Central memory CD8-positive, alpha-beta T cell (primary cell): Measurements from ENCODE around the gene ACSM6.

Source experiments
- ATAC-seq: fragments of 150-1000 bp; cut with Tn5 transposase; replicated peaks from 2 replicates; pipeline ENCODE4 v1.10.0; 2022; ENCODE audit warnings: mild to moderate bottlenecking, moderate FRiP score, moderate number of reproducible peaks; ENCODE audit not compliant: poor library complexity, severe bottlenecking; ENCODE audit errors: extremely low read depth
- DNase-seq, 2 donors: peaks; one replicate each; pipeline ENCODE4 v3.0.0; 2021; ENCODE audit warnings: low spot score in 2 of 2
- H3K27ac Mint-ChIP-seq: one replicate; pipeline ENCODE4 v1.8.0; 2022; ENCODE audit warnings: low read depth, mild to moderate bottlenecking, moderate library complexity, mixed read lengths
- H3K27me3 Mint-ChIP-seq: one replicate; pipeline ENCODE4 v1.8.0; 2022; ENCODE audit warnings: mixed read lengths
- H3K36me3 Mint-ChIP-seq: one replicate; pipeline ENCODE4 v1.8.0; 2022; ENCODE audit warnings: mild to moderate bottlenecking, moderate library complexity, mixed read lengths; ENCODE audit not compliant: insufficient read depth
- H3K4me1 Mint-ChIP-seq: one replicate; pipeline ENCODE4 v1.8.0; 2022; ENCODE audit warnings: mixed read lengths
- H3K4me3 Mint-ChIP-seq: one replicate; pipeline ENCODE4 v1.8.0; 2022; ENCODE audit warnings: mild to moderate bottlenecking, moderate library complexity, mixed read lengths
- H3K9me3 Mint-ChIP-seq: one replicate; pipeline ENCODE4 v1.8.0; 2022; ENCODE audit warnings: mixed read lengths

Gene ACSM6

DNA sequence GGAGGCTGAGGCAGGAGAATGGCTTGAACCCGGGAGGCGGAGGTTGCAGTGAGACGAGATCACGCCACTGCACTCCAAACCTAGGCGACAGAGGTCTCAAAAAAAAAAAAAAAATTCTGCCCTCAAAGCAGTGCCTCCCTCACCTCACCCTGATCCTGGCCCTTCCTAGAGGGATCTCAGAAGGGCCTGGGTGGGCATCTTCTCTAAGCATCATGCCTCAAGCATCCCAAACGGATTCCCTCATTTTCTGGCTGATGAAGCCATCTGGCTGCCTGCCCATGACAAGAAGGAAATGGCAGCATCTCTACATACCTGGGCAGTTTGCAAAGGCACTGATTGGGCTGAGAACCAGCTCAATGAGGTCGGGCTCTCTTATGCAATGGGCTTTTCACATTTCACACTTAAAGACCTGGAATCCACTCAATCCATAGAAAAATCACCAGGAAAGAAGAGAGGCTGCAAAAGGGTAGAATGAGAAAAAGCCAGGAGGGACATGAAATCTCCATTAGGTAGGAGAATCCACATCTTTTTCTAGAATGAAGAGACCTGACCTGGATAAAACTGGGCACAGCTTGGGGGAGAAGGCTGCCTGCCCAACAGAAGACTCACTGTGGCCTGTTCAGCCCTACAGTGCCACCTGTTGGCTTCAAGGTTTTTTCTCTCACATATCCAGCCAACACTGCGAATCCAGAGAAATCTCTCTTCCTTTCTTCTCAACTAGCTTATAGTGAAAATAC is 48.7 kb downstream of the ACSM6 start:
- no peak for DNase-seq
- H3K9me3 Mint-ChIP-seq = no peaks in the 10 kb centered on the region
- no peaks in the 10 kb centered on the region for H3K27me3 Mint-ChIP-seq
- no peaks in the 10 kb centered on the region for H3K4me1 Mint-ChIP-seq
- H3K27ac Mint-ChIP-seq = no peak overlapping the region
- H3K4me3 Mint-ChIP-seq = no peak overlapping the region
- H3K36me3 Mint-ChIP-seq = peaks cover 5% of the 10 kb centered on the region
- no peak for ATAC-seq

DNA sequence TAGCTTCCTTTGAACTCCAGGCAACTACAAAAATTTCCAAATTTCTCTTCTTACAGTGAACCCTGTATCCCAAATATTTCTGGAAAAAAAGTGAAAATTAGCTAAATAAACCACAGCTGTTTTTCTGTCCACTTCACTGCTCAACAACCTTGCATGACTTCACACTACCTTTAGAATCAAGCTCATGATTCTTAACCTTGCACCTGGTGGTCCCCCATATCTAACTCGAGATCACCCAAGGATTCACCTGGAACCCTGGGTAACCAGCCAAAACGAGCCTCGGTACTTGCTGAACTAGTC is 49.2 kb downstream of the ACSM6 start:
- no peak overlapping the region for H3K27ac Mint-ChIP-seq
- H3K4me3 Mint-ChIP-seq = no peak overlapping the region
- no peaks in the 10 kb centered on the region for H3K4me1 Mint-ChIP-seq
- peaks cover 4% of the 10 kb centered on the region for H3K36me3 Mint-ChIP-seq
- H3K9me3 Mint-ChIP-seq = no peaks in the 10 kb centered on the region
- ATAC-seq = no peak
- no peak for DNase-seq
- H3K27me3 Mint-ChIP-seq = no peaks in the 10 kb centered on the region

DNA sequence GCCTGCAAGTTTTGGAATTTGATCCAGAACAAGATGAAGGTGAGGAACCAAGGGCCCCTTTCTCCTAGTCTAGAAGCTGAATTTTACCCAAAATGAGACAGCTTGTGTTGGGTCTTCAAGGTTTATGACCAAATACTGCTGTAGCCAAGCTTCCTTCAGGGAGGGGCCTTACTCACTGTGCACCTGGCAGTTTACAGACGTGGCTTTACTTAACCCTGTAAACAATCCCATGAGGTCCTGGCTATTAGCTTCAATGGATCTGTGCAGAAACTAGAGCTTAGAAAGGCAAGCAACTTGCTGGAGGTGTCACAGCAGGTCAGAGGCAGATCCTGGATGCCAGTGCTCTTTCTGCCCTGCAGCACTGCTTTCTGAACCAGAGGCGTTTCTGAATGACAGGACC is 50.1 kb downstream of the ACSM6 start:
- Mint-ChIP-seq H3K36me3 (no peaks in the 10 kb centered on the region), H3K4me1 (no peaks in the 10 kb centered on the region), H3K4me3 (no peak overlapping the region), H3K27me3 (no peaks in the 10 kb centered on the region), H3K9me3 (no peaks in the 10 kb centered on the region), H3K27ac (no peak overlapping the region)
- no peak for ATAC-seq
- DNase-seq = no peak

DNA sequence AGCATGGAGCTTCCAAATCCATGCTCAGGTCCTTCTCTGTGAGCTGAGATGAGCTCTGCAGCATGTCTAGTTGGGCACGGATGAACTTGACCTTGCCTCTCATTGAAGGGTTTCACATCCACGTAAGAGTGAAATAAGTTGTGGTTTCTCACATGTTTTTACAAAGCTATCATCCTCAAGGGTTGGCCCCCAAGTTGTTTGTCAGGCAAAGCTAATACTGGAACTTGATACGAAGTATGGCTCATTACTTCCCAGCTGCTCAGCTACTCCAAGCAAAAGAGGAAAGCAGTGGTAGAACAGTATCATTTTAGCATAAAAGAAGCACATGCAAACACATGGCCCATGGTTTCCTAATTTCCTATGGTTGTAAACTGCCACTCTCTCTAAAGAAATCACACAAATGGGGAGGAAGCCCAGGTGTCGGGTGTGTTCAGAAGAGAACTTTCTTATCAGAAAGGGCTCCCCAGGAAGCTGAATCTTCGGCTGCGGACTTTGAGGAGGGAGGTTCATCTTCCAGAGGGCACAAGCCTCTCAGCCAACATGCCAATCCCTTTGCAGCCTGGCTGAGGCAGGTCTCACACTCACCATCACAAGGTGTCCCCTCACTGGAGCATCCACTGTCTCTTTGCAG is 51.5 kb downstream of the ACSM6 start:
- Mint-ChIP-seq H3K27ac (no peak overlapping the region), H3K4me3 (no peak overlapping the region)

DNA sequence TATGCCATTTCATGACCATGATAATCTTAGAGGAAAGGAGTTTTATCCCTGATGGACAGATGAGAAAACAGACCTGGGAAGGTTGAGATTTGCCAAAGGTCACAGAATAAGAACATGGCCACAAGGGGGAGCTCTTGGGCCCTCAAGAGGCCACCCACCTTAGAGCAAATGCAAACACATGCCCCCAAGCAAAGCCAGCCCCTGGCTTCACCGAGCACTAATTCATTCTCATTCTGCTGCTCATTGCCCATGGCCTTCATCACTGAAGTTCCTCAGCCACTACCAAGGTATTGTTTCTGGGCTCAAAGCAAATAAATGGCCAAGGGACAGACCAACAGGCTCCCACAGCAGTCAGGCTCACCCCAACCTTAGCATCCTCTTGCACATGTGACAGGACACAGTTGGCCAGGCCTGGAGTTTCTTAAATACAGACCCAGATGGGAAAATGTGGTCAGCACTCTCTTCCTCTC is 52.6 kb downstream of the ACSM6 start:
- ATAC-seq (peak; percentile 52), DNase-seq (peak; percentile 36 to 37)
- Mint-ChIP-seq H3K27me3 (no peaks in the 10 kb centered on the region), H3K27ac (no peak overlapping the region), H3K9me3 (no peaks in the 10 kb centered on the region), H3K4me1 (no peaks in the 10 kb centered on the region), H3K36me3 (no peaks in the 10 kb centered on the region), H3K4me3 (no peak overlapping the region)

More for the DNA sequence above, 51.5 kb downstream of the ACSM6 start:
- Mint-ChIP-seq H3K4me1 (no peaks in the 10 kb centered on the region), H3K9me3 (no peaks in the 10 kb centered on the region), H3K36me3 (no peaks in the 10 kb centered on the region), H3K27me3 (no peaks in the 10 kb centered on the region)
- ATAC-seq (no peak), DNase-seq (no peak)

DNA sequence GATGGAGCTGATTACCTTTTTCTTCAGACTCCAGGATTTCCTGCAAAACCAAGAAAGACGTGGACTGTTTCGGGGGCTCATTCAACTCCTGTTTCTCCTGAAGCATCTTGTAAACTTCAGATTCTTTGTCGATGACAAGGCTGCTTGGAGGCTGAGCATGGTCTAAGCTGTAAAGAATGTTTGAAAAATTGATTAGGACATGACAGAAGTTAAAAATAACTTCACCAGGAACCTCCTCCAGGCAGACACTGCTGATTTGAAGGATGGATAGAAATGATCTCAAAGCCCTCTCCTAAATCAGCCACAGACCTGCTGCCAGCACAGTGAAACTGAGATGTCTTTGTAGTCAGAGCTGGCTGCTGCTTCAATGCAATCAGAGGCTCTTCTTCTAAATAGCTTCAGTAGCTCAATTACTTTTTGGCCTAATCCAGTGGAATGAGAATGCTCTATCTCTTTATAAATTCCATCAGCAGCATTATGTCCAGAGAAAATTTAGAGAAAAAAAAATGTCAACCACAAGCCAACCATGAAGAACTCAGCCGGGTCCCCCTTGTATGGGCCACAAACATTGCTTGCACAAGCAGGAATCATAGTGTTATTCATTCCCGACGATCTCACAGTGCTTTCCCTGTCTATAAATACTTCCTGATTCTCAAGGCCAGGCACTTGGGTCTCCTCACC is 53.3 kb downstream of the ACSM6 start:
- Mint-ChIP-seq H3K27me3 (no peaks in the 10 kb centered on the region), H3K36me3 (no peaks in the 10 kb centered on the region), H3K4me1 (no peaks in the 10 kb centered on the region), H3K27ac (no peak overlapping the region), H3K9me3 (no peaks in the 10 kb centered on the region), H3K4me3 (no peak overlapping the region)
- DNase-seq (no peak), ATAC-seq (no peak)

DNA sequence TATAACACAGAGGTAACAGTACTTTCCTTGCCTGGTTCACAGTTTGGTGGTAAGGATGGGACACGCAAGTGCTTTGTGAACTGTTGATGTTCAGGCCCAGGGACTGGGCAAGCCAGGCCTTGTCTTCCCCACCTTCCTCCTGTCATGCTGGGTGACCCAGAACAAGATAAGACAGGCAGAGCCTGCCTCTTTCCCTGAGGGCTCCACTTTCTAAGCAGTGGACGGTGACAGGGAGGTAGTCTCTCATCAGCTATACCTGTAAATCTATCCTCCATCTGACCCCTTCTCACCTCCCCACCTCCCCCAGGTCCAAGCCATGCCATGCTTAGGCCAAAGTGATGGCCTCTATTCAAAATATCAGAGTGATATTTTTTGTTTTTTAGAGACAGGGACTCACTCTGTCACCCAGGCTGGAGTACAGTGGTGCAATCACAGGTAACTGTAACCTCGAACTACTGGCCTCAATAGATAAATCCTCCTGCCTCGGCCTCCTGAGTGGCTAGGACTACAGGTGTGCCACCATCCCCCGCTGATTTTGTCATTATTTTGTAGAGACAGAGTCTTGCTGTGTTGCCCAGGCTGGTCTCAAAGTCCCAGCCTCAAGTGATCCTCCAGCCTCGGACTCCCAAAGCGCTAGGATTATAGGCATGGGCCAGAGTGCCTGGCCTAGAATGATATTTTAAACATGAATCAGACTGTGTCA is 54.0 kb downstream of the ACSM6 start:
- peaks cover 1% of the 10 kb centered on the region for H3K36me3 Mint-ChIP-seq
- H3K4me3 Mint-ChIP-seq = no peak overlapping the region
- ATAC-seq (no peak), DNase-seq (no peak)
- H3K9me3 Mint-ChIP-seq = no peaks in the 10 kb centered on the region
- H3K27ac Mint-ChIP-seq = no peak overlapping the region
- no peaks in the 10 kb centered on the region for H3K27me3 Mint-ChIP-seq
- no peaks in the 10 kb centered on the region for H3K4me1 Mint-ChIP-seq

DNA sequence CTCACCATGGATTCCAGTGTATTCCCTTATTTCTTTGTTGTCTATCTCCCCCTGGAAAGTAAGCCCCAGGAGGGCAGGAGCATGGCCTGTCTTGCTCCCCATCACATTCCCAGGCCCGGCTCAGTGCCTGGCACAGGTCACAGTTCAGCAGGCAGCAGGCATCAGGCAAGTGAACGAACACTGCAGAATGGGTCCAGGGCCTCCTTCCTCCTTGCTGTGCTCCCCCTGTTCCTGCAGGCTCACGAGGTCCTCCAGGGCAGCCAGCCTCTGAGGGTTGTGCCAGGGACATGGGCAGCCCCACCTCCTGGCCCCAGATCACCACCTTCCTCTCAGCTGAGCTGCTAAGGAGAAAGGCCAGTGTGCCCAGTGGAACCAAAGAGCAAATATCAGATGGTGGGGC is 55.0 kb downstream of the ACSM6 start:
- ATAC-seq = no peak
- Mint-ChIP-seq H3K27ac (peak overlapping the region; percentile 12), H3K9me3 (no peaks in the 10 kb centered on the region), H3K36me3 (peaks cover 1% of the 10 kb centered on the region), H3K27me3 (no peaks in the 10 kb centered on the region), H3K4me1 (no peaks in the 10 kb centered on the region), H3K4me3 (no peak overlapping the region)
- DNase-seq = no peak

DNA sequence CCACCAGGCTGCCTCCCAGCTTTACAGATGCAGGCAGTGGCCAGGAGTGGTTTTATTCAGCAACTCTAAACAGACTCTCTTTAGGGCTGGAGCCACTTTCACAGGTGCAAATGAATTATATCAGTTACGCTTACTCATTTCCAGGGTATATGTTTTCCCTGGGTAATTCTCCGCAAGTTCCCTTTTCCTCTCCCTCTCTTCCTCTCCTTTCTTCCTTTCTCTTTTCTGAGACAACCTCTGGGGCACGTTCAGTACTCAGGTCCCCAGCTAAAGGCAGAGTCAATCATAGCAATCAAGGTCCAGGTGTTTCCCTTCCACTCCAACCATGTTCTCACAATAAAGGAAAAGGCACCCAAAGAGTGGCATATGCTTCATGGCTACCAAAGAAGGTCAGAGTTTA is 55.4 kb downstream of the ACSM6 start:
- Mint-ChIP-seq H3K27ac (no peak overlapping the region), H3K36me3 (peaks cover 1% of the 10 kb centered on the region), H3K4me3 (no peak overlapping the region), H3K4me1 (no peaks in the 10 kb centered on the region), H3K9me3 (no peaks in the 10 kb centered on the region), H3K27me3 (no peaks in the 10 kb centered on the region)
- DNase-seq (no peak), ATAC-seq (no peak)

DNA sequence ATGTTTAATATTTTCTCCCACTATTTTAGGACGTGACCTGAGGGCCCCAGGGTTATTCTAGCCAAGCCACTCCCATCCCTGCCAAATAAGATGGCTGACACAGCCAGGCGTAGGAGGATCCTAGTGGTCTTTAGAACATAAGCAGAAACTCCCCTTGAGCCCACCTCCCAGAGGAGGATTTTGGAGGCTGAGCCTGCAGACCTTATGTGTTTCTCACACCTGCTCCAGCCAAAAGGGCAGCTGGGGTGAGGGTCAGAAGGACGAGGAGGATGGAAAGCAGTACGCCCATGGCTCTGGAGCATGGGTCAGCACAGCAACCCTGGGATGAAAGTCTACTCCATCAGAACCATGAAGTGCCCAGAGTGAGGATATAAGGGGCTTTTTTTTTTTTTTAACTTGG is 56.8 kb downstream of the ACSM6 start:
- Mint-ChIP-seq H3K27ac (no peak overlapping the region), H3K36me3 (peaks cover 1% of the 10 kb centered on the region), H3K4me1 (no peaks in the 10 kb centered on the region), H3K4me3 (no peak overlapping the region), H3K9me3 (no peaks in the 10 kb centered on the region), H3K27me3 (no peaks in the 10 kb centered on the region)
- ATAC-seq (no peak), DNase-seq (no peak)

DNA sequence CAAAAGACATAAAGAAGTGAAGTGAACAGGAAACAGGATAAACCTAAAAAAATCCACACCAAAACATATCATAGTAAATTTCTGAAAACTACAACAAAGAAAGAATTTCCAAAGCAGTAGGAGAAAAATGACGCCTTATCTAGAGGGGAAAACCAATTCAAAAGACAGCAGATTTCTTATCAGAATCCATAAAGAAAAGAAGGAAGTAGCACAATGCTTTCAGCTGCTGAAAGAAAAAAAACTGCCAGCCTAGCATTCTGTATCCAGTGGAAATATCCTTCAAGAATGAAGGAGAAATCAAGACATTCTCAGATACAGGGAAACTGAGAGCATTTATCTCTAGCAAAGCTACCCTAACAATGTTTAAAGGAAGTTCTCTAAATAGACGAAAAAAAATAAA is 59.0 kb downstream of the ACSM6 start:
- Mint-ChIP-seq H3K36me3 (peaks cover 1% of the 10 kb centered on the region), H3K27ac (no peak overlapping the region), H3K27me3 (no peaks in the 10 kb centered on the region), H3K9me3 (no peaks in the 10 kb centered on the region), H3K4me1 (no peaks in the 10 kb centered on the region), H3K4me3 (no peak overlapping the region)
- ATAC-seq = no peak
- DNase-seq = no peak

DNA sequence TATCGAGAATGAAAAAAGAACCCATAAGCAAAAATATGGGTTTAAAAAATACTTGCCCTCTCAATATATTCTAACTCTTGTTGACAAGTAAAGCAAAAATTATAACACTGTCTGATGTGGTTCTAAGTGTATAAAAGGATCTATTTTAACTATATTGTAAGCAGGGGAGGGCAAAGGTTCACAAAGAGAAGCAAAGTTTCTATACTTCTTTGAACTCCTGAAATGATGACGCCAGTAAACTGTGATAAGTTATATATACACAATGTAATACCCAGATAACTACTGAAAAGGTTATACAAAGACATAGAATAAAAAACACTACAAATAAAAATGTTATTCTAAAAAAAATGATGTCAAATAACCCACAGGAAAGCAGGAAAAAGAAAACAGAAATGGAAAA is 59.6 kb downstream of the ACSM6 start:
- no peak overlapping the region for H3K27ac Mint-ChIP-seq
- H3K4me1 Mint-ChIP-seq = no peaks in the 10 kb centered on the region
- peaks cover 3% of the 10 kb centered on the region for H3K36me3 Mint-ChIP-seq
- ATAC-seq = no peak
- H3K4me3 Mint-ChIP-seq = no peak overlapping the region
- H3K9me3 Mint-ChIP-seq = no peaks in the 10 kb centered on the region
- H3K27me3 Mint-ChIP-seq = no peaks in the 10 kb centered on the region
- no peak for DNase-seq
